HG03045 (cell line): ENCODE measurements around the gene EMP2.
"Not testable (repeated sequence)": the region's sequence is repeated elsewhere in the genome, so short reads cannot be mapped to it uniquely, and the experiment has no call there.

ENCODE experiments used
- ATAC-seq: cut with Tn5 transposase; IDR thresholded peaks from one replicate; pipeline ENCODE4 v1.9.1; 2021; ENCODE audit warnings: mild to moderate bottlenecking, moderate library complexity; ENCODE audit not compliant: unreplicated experiment

Gene EMP2

DNA sequence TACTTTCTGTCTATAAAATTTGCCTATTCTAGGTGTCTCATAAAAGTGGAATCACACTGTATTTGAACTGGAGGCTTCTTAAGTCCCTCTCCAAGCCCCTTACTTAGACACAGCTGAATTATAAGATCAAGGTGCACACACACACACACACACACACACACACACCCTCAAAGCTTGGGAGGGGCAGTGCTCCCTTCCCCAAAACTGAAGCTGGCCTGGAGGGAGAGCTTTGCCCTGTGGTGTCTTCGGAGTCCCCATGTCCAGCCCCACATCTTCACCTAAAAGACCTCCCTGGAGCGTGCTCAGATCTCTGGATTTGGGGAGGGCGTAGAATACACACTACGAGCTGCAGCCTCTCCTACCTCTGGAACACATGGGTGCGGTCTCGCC, 828 bp downstream of the EMP2 start:
- no peak for ATAC-seq

- ATAC-seq: no peak
These were observed 1.7 kb downstream of the EMP2 start for GRCh38 chr16:10578474-10579316.

DNA sequence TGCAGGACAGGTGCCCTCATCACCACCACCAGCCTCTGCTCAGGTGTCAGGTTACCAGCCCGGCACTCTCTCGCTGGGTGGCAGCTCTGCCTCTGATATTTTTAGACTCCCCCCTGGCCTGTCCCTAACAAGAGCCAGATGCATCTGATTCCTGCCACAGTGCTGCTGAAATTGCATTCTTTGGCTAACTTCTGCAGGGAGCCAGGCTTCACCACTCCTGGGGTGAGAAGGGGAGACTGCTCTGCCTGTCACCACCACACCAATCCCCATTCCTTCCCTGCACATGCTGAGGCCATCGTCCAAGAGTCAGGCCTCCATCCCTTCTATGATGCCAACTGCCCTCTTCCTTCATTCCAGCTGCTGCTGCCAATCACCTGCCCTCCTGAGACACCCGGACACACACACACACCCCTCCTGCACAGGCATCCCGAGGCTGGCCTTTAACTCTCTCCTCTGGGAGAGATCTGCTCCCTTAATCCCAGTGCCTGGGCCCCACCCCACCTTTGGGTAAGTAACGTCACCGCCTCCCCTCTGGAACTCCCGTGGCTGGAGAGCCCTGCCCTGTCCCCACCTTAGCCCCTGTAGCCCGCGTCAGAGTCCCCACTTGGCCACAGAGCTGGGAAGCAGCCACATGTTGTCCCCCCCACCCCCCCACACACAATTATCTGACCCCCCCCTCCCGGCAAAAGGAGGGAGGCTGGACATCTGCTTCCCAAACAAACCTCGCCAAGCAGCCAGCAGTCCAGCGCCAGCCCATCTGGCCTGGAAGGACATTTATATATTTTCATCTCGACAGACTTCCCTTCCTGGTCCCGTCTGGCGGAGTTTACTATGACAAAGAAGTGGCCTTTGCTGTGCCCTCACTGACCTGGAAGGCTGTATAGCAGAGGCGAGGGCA, 2.8 kb downstream of the EMP2 start:
- no peak for ATAC-seq

DNA sequence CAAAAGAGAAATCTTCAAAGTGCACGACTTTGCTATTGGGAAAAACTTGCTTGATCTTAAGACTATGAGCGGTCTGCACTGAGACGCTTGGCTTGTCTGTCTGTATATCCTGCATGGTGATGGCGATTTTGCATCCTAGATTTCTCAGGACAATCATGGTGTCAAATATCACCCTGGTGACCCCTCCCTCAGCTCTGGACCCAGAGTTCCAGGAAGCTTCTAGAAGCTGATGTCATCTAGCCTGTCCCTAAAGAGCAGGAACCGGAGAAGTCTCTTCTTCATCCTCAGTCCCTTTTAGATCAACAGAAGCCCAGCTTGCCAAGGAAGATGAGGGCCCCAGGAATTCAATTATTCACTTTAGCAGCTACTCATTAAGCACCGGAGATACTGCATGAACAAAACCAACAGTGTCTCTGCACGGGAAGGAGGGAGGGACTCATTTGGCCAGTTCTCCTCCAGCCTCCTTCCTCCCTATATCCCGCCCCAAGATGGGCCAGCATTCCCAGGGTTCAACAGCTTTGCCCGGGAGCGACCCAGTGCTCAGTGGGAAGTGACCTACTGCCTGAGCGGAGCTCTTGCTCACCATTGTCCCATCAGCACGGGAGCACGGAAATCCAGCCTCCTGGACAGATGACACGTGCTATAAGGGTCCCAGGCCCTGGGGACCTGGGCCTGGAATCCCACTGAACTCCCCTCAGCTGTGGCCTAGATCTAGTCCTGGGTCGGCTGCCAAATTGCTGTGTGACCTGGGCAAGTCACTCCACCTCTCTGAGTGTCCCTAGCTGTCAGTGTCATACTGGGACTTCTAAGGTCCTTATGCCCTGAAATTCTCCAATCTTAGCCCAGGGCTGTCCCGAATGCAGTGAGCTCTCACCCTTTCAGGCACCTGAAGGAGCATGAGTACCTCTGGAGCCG, 3.8 kb downstream of the EMP2 start:
- no peak for ATAC-seq

- ATAC-seq: no peak
These were observed 4.8 kb downstream of the EMP2 start for GRCh38 chr16:10575506-10576130.

DNA sequence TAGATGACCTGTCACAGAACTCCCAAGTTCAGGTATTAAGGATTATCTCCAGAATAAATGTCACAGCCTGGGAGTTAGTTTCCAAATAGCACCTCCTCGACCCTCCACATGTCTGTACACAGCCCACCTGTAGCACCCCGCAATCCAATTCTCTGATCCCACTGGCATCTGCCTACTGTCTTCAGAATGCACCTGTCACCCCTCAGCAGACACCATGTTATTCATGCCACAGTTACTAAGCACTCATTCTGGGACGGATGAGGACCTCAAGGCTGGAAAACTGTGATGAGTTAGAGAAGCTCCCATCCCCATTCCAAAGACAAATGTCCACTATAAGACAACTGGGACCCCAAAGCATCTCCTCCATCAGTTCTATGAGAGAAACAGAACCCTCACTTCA, 7.8 kb downstream of the EMP2 start:
- ATAC-seq: no peak

DNA sequence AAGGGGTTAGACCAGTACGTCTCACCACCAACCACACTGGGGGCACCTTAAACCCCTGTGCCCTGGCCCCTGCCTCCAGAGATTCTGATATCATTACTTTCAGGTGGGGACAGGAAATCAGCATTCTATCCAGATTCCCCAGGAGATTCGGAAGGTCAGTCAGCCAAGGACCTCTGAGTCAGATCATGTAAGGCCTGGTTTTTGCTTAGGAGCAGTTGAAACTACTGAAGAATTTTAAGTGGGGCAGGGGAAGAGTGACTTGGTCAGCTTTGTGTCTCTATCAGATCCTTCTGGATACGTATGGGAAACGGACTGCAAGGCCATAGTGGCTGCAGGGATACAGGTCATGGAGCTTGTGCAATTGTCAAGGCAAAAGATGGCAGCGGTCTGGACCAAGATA, 9.0 kb downstream of the EMP2 start:
- ATAC-seq: no peak

DNA sequence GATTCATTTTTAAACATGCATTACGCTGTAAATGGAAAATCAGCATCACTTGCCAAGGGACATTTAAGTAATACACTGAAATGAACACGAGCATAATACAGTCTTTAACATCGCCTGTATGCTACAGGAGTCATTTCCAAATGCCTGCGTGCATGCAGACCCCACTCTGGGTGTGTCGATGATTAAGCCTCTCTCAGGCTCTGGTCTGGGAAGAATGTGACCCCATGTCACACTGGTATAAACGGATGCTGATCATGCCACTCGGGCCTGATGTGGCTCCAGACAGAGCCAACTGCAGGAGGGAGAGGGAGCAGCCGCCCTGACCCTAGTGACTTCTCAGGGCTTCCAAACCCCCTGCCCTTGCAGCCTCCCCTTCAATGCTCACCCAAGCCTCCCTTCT, 10.8 kb downstream of the EMP2 start:
- no peak for ATAC-seq

DNA sequence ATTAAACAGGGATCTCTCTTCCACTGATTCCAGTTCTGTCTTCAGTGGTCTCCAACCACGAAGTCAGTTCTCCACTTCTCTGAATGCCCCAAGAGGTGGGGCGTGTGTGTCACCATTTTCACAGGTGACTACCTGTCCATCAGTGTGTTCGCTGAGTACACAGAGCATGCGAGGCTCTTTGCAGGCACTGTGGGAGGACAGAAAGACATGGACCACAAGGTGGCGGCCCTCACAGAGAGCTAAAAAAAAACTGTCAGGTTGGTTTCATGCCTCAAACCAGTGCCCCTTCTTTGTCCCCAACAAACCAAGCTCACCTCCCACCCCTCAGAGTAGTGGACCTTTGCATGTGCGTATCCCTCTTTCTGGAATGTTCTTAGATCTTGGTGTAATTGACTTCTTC, 13.8 kb downstream of the EMP2 start:
- no peak for ATAC-seq

- ATAC-seq: no peak
These were observed 15.2 kb downstream of the EMP2 start for GRCh38 chr16:10565167-10565566.

DNA sequence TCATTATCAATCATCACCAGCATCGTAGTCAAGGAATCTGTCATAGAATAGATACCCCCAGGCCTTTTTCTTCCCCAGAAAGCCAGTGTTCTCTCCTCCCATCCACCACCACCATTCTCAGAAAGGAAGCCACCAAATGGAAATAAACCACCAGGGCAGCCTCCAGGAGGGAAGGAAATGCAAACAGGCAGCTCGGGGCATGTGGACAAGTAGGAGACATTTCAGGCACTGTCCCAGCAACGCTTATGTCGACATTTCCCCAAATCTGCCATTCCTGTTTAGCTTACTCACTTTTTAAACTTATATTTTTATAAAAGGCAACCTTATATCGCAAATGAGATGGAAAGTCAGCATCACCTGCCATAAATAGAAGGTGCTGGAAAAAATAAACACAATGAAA, 15.8 kb downstream of the EMP2 start:
- ATAC-seq: no peak

DNA sequence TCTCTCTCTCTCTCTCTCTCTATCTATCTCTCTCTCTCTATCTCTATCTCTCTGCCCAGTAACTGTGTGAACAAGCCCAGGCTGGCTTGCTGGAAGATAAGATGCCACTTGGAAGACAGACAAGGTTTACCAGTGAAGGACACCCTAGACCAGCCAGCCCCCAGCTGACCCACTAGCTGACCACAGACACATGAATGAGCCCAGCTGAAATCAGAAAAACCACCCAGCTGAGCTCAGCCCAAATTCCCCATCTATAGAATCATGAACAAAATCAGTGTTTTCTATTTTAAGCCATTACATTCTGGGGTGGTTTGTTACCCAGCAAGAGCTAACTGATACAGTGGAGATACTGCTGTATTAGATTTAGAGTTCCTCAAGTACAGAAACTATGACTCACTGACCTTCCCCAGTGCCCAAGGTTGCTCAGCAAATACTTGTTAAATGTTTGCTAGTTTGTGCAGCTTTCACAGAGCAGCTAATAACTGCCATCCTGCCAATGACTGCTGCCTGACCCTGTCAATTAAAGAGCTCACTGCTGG, 18.0 kb downstream of the EMP2 start:
- no peak for ATAC-seq

DNA sequence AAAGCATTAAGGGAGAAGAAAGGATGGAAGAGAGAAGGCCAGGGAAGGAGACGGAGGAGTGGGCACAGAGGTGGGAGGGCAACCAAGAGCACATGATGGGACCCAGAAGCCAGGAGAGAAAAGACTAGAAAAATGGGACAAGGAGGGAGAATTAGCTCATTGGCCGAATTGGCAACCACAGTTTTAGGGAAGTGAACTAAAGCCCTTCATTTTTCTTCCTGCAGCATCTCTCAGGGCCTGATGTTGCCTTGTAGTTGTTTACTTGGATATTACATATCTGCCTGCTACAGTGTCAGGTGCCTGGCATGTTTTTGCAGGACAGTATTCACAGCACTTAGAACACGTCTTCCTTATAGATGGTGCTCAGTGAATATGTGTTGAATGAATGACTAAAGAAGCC, 19.0 kb downstream of the EMP2 start:
- ATAC-seq: no peak

GRCh38 chr16:10561001-10561400, 19.4 kb downstream of the EMP2 start:
- ATAC-seq: no peak

DNA sequence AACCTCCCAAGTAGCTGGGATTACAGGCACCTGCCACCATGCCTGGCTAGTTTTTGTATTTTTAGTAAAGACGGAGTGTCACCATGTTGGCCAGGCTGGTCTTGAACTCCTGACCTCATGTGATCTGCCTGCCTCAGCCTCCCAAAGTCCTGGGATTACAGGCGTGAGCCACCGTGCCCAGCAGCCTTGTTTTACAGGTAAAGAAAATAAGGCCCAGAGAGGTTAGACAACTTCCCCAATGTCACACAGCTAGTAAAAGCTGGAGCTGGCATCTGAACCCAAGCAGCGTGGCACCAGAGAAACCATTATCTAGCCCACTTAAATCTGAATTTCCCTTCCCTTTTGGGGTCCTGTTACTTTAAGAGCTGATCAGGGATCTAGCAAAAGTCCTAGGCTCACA, 20.6 kb downstream of the EMP2 start:
- not testable (repeated sequence) for ATAC-seq

DNA sequence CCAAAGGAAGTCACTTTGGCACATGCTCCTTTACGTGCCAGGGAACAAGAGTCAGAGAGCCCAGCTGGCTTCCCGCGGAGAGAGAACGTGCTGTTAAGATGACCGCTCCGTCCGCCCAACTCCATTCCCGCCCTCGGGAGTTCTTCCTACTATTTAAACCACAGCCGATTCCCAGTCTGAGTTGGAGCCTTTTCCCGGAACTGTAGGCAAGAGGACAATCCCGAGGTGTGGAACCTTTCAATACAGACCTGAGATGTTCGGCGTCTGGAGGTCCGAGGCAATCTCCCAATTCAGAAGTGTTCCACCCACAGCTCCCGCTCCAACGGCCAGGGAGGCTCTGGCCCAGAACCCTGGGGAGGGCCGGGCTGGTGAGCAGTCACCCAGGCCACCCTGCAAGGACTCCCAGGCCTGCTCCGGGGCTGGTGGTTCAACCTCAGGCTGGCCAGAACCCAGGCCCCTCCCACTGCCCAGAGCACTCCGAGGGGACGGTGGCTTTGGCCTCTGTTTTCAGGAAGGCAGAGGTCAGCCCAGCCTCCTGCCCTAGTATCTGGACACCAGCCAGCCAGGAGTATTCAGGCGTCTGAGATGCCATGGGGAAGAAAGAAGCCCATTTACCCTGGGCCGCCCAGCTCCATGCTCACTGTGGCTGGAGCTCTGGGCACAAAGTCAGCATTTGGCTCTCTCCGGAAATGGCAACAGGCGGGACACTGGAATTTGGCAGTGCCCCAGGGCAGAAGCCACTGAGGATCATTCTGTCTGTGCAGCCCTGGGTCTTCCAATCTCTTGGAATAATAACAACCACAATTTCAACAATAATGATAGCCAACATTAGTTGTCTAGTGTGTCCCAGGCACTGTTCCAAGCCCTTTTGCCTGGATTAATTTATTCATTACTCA, 21.4 kb downstream of the EMP2 start:
- no peak for ATAC-seq

- no peak for ATAC-seq
These were observed 22.1 kb downstream of the EMP2 start for GRCh38 chr16:10558305-10558704.

GRCh38 chr16:10557750-10558149, 22.6 kb downstream of the EMP2 start:
- ATAC-seq: no peak

GRCh38 chr16:10556236-10556635, 24.2 kb downstream of the EMP2 start:
- ATAC-seq: no peak
